ENCODE measurements around the gene CCDC27.

DNA sequence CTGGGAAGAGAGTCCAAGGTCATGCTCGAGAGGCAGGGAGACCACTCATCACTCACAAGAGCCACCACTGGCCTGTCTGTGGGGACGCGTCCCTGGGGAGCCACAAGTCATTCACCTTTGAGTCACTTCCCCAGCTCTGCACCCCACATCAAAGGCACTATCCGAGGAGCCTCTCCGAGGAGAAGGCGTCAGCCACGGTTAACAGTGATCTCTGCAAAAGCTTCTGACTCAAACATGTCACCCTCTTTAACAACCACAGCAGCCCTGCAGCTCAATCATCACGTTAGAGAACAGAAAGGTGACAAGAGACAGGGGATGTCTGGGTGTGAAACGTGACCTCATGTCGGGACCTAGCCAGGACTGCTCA lies 35.1 kb downstream of the CCDC27 start:
- TF ChIP-seq SPI1 (IDR thresholded peaks at IDR 0.05; ENCODE audit: borderline replicate concordance, low read depth) = no peak
- no peak for TF ChIP-seq CTCF (IDR thresholded peaks at IDR 0.05; ENCODE audit: insufficient read depth, low read length)

All from HL-60 (cell line).